Naive thymus-derived CD8-positive, alpha-beta T cell (primary cell): ENCODE data around the gene HK1. TPM values are rescaled to one million over a fixed set of nuclear protein-coding genes. Genes with fewer than 3 reads are reported as not detected.

Source experiments
- ATAC-seq, 2 donors: fragments of 150-1000 bp; cut with Tn5 transposase in 1 of 2; sonication (Bioruptor Pico), chemical (Tn5 transposase) in 1 of 2; 1 replicate in 1 of 2; 2 replicates in 1 of 2; pipeline ENCODE4 v1.10.0; 2021; ENCODE audit warnings: mild to moderate bottlenecking in 2 of 2, moderate library complexity in 2 of 2
- POLR2A ChIA-PET: fragments of 350-600 bp; sonication (Branson Sonifier 250); formaldehyde crosslinking; loops from one replicate; lab custom pipeline; 2021; ENCODE audit warnings: antibody characterized with exemption; lab: Charles Lee
- DNase-seq, 10 donors: peaks; one replicate each; pipeline versions ENCODE4 v3.0.0 to v3.0.0-alpha.2; 2020 to 2022
- H3K27ac Mint-ChIP-seq, 10 donors: one replicate each; pipeline ENCODE4 v1.8.0; 2020 to 2022; ENCODE audit warnings: mild to moderate bottlenecking in 10 of 10, mixed read lengths in 10 of 10, moderate library complexity in 4 of 10, inconsistent platforms in 1 of 10
- H3K27me3 Mint-ChIP-seq, 5 donors: one replicate each; pipeline ENCODE4 v1.8.0; 2021 to 2022; ENCODE audit warnings: mixed read lengths in 5 of 5
- H3K36me3 Mint-ChIP-seq, 3 donors: one replicate each; pipeline ENCODE4 v1.8.0; 2020 to 2022; ENCODE audit warnings: mixed read lengths in 3 of 3, mild to moderate bottlenecking in 2 of 3, inconsistent platforms in 1 of 3
- H3K4me1 Mint-ChIP-seq, 4 donors: one replicate each; pipeline ENCODE4 v1.8.0; 2021 to 2022; ENCODE audit warnings: mixed read lengths in 4 of 4
- H3K4me3 Mint-ChIP-seq, 10 donors: one replicate each; pipeline ENCODE4 v1.8.0; 2020 to 2022; ENCODE audit warnings: mild to moderate bottlenecking in 10 of 10, mixed read lengths in 10 of 10, moderate library complexity in 6 of 10, inconsistent platforms in 1 of 10
- H3K9me3 Mint-ChIP-seq, 9 donors: one replicate each; pipeline ENCODE4 v1.8.0; 2020 to 2022; ENCODE audit warnings: mixed read lengths in 9 of 9, mild to moderate bottlenecking in 3 of 9, inconsistent platforms in 1 of 9, moderate library complexity in 1 of 9
- polyA plus RNA-seq, 3 donors: library from polyadenylated mRNA; unstranded; fragments of 300-500 nt; fragmentation: Illumina TruSeq; gene quantifications; one replicate each; pipeline ENCODE4 v1.2.3, GENCODE V29; 2021
- total RNA-seq, 8 experiments: library from RNA in 2 of 8; stranded (reverse) in 2 of 8; gene quantifications; one replicate each; pipeline ENCODE4 v1.2.3 and lab custom pipeline; 2021 to 2026

HK1 gene
- total and polyA plus RNA-seq, 5 experiments from 2014 or later = 63.5 to 129 (median 89.9) TPM

DNA sequence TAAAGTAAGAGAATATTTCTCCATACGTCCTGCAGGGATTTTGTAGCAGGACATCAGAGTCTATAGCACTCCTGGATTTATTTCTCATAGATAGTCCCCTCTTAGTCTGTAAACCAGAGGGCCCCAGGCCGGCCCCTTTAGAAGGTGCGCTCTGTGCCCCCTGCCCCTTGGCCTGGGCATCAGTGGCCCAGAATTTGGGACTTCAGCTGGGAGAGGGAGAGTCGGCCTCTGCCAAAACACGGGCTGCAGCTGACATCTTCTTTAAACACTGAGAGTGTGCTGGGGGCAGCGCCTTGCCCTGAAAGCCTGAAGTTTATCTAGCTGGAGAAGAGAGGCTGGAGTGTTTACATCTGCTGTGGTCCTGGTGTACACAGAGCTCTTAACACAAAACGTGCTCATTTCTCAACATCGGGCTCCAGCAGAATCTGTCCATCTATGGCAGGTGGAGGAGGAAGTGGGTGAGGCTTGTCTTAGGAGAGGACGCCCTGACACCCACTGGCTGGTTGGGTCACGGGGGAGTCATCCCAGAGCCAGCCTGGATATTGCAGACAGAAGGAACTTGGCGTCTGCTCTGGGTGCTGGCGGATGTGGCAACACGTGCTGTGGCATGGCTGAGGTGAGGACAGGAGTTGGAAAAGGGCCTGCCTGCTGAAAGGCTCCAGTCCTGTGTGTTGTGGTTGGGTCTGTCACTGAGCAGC, 143.5 kb downstream of the HK1 start:
- no peak for DNase-seq
- H3K36me3 Mint-ChIP-seq = no peaks in the 10 kb centered on the region
- peaks cover 26 to 43% (median 40%) of the 10 kb centered on the region in 4 donors for H3K4me1 Mint-ChIP-seq
- H3K27me3 Mint-ChIP-seq = no peaks in the 10 kb centered on the region
- H3K4me3 Mint-ChIP-seq = no peak overlapping the region
- POLR2A ChIA-PET = interaction anchor here (1.3 kb wide), 1 partner anchor 13 kb away, joined by 3 read pairs; no protein-coding TSS in a partner anchor
- peak overlapping the region in 3 of 10 donors; percentile 24 to 68 (median 62) for H3K27ac Mint-ChIP-seq
- ATAC-seq = no peak
- no peaks in the 10 kb centered on the region for H3K9me3 Mint-ChIP-seq

DNA sequence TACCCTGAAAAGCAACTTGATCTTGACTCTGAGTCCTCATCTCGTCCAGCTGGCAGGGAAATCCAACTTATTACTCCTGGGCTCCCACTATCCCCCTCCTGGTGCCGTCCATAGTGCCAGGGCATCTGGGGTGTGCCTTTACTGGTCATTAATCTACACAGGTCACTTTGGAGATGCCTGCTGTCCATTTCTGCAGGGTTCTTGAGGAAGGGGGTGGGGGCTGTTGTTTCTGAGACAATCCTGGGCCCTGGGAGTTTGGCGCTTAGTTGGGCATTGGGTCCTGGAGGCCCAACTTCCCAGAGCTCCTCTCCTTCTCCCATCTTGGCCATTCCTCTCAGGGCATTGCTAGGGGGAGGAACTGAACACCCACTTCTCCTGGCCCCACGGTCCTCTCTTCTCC, 144.4 kb downstream of the HK1 start:
- ATAC-seq (no peak), DNase-seq (no peak)
- peak overlapping the region in 2 of 10 donors; percentile 62 to 68 for H3K27ac Mint-ChIP-seq
- no peaks in the 10 kb centered on the region for H3K9me3 Mint-ChIP-seq
- H3K36me3 Mint-ChIP-seq = no peaks in the 10 kb centered on the region
- H3K27me3 Mint-ChIP-seq = no peaks in the 10 kb centered on the region
- H3K4me1 Mint-ChIP-seq = peaks cover 29 to 52% (median 48%) of the 10 kb centered on the region in 4 donors
- no peak overlapping the region for H3K4me3 Mint-ChIP-seq
- POLR2A ChIA-PET = interaction anchor here (0.9 kb wide), 1 partner anchor 15 kb away, joined by 3 read pairs; no protein-coding TSS in a partner anchor

DNA sequence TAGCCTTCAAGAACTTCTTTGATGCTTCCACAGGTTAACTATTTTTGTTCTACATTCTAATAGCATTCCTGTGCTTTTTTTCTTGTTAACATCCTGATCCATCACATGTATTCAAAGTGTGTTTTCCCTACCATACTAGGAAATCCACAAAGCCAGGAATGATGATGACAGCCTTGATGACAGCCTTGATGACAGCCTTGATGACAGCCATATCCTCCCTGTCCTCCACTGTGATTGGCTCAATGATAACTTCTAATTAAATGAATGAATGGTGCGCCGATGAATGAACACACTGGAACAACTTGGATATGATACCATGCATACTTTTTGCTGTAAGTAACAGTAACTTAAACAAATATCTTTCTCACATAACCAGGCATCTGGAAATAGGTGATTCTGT, 146.7 kb downstream of the HK1 start:
- Mint-ChIP-seq H3K27me3 (no peaks in the 10 kb centered on the region), H3K4me1 (peaks cover 32 to 61% (median 54%) of the 10 kb centered on the region in 4 donors), H3K36me3 (no peaks in the 10 kb centered on the region), H3K9me3 (no peaks in the 10 kb centered on the region), H3K27ac (peak overlapping the region in 9 of 10 donors; percentile 60 to 94 (median 84)), H3K4me3 (peak overlapping the region in 2 of 10 donors; percentile 15 to 47)
- ATAC-seq (no peak), DNase-seq (no peak)
- POLR2A ChIA-PET = interaction anchor here (1.1 to 1.4 kb wide), 2 partner anchors 12 to 16 kb away, joined by 3 read pairs; no protein-coding TSS in a partner anchor

DNA sequence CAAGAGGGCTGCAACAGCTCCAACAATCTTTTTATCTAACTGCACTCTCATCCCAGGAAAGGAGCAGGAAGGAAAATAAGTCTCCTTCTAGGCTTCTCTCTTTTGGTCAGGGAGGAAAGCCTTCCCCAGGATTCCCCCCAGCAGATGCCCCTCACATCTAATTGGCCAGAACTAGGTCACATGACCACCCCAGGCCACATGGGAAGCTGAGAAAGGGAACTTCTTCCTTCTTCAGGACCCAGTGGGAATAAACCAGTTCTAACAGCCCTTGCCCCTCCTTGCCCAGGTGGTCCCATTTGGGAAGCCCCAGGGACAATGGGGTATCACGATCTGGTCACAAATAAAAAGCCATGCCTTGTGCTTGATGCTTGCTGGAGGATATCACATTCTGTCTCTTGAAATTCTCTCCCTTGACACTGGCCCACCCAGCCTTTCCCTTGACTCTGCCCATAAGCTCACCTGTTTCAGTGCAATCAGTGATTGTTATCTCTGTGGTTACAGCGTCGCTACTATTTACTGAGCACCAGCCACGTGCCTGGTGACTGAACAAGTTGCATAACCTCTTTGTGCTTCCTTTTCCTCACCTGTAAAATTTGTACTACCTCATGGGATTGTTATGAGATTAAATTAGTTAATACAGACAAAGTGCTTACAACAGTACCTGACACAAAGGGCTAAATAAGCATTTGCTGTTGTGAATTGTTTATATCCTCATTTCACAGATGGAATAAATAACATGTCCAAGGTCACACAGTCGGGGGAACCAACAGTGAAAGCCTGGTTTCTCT, 147.4 kb downstream of the HK1 start:
- POLR2A ChIA-PET = interaction anchor here (1.1 to 1.4 kb wide), 2 partner anchors 11 to 17 kb away, joined by 3 read pairs; no protein-coding TSS in a partner anchor
- Mint-ChIP-seq H3K4me1 (peaks cover 32 to 61% (median 54%) of the 10 kb centered on the region in 4 donors), H3K4me3 (peak overlapping the region in 7 of 10 donors; percentile 4 to 67 (median 47)), H3K27ac (peak overlapping the region; percentile 75 to 94 (median 84)), H3K27me3 (no peaks in the 10 kb centered on the region), H3K36me3 (no peaks in the 10 kb centered on the region), H3K9me3 (no peaks in the 10 kb centered on the region)
- ATAC-seq = peak; percentile 90 to 97
- peak in 7 of 10 donors; percentile 40 to 72 (median 68) for DNase-seq

DNA sequence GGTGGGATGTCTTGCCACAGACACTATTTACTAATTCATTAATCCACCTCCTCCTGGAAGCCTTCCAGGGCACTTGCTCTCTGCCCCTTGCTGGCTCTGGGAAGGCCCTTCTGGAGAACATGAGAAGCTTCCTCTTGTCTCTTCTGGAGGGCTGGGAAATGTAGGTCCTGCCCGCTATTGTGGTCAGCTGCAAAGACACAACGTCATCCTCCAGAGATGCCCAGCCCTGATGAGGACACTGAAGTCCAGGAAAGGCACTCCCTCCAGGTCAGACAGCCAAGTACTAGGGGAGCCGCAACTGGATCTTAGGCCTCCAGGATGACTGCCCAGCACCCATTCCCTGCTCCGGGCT, 148.1 kb downstream of the HK1 start:
- H3K9me3 Mint-ChIP-seq = no peaks in the 10 kb centered on the region
- H3K4me1 Mint-ChIP-seq = peaks cover 32 to 61% (median 54%) of the 10 kb centered on the region in 4 donors
- H3K27ac Mint-ChIP-seq = peak overlapping the region; percentile 75 to 94 (median 84)
- POLR2A ChIA-PET = interaction anchor here (1.4 kb wide), 1 partner anchor 18 kb away, joined by 3 read pairs; no protein-coding TSS in a partner anchor
- H3K27me3 Mint-ChIP-seq = no peaks in the 10 kb centered on the region
- no peaks in the 10 kb centered on the region for H3K36me3 Mint-ChIP-seq
- ATAC-seq (no peak), DNase-seq (no peak)
- H3K4me3 Mint-ChIP-seq = peak overlapping the region in 3 of 10 donors; percentile 30 to 54 (median 47)

DNA sequence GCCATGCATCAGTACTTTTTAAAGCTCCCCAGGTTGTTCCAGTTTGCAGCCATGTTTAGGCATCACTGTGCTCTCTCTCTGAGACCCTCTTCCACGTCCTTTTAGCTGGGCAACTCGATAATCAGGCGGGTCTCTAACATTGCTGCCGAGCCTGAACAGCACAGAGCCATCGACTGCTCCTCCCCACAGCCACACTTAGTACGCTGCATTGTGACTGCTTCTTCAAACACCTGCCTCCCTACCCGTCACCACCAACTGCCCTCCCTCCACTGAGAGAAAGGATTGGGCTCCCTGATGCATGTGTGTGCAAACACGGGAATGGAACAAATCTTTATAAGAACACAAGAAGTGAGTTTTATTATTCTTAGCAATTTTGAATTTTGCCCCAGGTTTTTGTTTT, 149.9 kb downstream of the HK1 start:
- Mint-ChIP-seq H3K27ac (peak overlapping the region in 8 of 10 donors; percentile 16 to 89 (median 51)), H3K36me3 (no peaks in the 10 kb centered on the region), H3K9me3 (no peaks in the 10 kb centered on the region), H3K4me1 (peaks cover 28 to 52% (median 43%) of the 10 kb centered on the region in 4 donors), H3K4me3 (no peak overlapping the region), H3K27me3 (no peaks in the 10 kb centered on the region)
- ATAC-seq = no peak
- POLR2A ChIA-PET = no interaction called here
- no peak for DNase-seq

DNA sequence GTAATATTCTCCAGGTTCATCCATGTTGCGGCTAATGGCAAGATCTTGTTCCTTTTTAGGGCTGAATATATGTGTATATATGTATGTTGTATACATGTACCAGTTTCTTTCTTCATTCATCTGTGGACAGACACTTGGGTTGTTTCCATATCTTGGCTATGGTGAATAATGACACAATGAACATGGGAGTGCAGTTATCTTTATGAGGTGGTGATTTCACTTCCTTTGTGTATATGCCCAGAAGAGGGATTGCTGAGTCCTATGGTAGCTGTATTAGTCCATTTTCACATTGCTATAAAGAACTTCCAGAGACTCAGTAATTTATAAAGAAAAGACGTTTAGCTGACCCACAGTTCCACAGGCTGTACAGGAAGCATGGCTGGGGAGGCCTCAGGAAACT, 155.9 kb downstream of the HK1 start:
- POLR2A ChIA-PET = no interaction called here
- DNase-seq = no peak
- Mint-ChIP-seq H3K4me3 (no peak overlapping the region), H3K4me1 (no peaks in the 10 kb centered on the region), H3K9me3 (no peaks in the 10 kb centered on the region), H3K27ac (peak overlapping the region in 1 of 10 donors; percentile 38), H3K27me3 (peaks cover 0 to 10% (median 4%) of the 10 kb centered on the region in 5 donors), H3K36me3 (no peaks in the 10 kb centered on the region)
- ATAC-seq = no peak

DNA sequence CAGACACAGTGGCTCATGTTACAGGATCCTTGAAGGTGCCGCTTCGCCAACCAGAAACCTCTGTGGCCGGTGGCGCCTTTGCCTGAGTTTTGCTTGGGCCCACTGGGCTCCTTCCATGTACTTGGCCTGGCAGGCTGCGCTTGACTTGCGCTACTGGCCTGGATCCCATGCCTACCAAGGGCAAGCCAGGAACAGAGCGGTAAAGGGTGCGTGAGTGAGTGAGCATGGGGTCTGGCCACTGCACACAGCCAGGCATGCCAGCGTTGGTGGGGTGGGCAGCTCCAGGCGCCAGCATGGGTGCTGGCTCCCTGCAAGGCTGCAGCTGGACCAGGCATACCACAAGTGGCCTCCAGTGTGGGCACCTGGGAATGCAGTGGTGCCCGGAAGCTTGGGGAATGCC, 156.6 kb downstream of the HK1 start:
- DNase-seq (no peak), ATAC-seq (no peak)
- no peak overlapping the region for H3K27ac Mint-ChIP-seq
- H3K36me3 Mint-ChIP-seq = no peaks in the 10 kb centered on the region
- H3K9me3 Mint-ChIP-seq = no peaks in the 10 kb centered on the region
- peaks cover 0 to 10% (median 4%) of the 10 kb centered on the region in 5 donors for H3K27me3 Mint-ChIP-seq
- no peaks in the 10 kb centered on the region for H3K4me1 Mint-ChIP-seq
- POLR2A ChIA-PET = no interaction called here
- H3K4me3 Mint-ChIP-seq = no peak overlapping the region

DNA sequence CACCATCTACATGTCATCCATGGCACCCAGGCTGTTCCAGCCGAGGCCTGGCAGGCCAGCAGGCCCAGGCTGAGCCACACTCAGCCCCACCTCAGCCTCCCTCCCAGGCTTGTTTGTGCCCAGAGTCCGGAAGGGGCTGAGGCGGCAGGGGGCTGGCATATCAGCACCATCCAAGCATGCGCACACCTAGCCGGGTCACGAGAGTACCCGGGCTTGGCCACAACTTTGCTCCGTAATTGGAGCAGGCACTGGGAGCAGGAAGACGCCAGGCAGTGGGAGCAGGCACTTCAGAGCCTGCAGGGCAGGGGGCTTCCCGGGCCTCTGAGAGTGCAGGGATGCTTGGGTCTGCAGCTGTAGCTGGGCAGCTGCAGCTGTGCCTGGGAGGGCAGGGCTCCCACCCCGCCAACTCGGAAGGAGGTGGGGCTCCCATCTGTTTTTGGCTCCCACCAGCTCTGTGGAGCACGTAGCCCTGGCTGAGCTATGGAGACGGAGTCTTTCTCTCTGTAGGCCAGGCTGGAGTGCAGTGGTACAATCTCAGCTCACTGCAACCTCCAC, 157.7 kb downstream of the HK1 start:
- no peaks in the 10 kb centered on the region for H3K36me3 Mint-ChIP-seq
- no peaks in the 10 kb centered on the region for H3K9me3 Mint-ChIP-seq
- H3K27ac Mint-ChIP-seq = no peak overlapping the region
- ATAC-seq (no peak), DNase-seq (no peak)
- no peak overlapping the region for H3K4me3 Mint-ChIP-seq
- H3K27me3 Mint-ChIP-seq = peaks cover 2 to 10% (median 4%) of the 10 kb centered on the region in 5 donors
- POLR2A ChIA-PET = interaction anchor here (0.9 kb wide), 1 partner anchor 11 kb away, joined by 3 read pairs; no protein-coding TSS in a partner anchor
- no peaks in the 10 kb centered on the region for H3K4me1 Mint-ChIP-seq

DNA sequence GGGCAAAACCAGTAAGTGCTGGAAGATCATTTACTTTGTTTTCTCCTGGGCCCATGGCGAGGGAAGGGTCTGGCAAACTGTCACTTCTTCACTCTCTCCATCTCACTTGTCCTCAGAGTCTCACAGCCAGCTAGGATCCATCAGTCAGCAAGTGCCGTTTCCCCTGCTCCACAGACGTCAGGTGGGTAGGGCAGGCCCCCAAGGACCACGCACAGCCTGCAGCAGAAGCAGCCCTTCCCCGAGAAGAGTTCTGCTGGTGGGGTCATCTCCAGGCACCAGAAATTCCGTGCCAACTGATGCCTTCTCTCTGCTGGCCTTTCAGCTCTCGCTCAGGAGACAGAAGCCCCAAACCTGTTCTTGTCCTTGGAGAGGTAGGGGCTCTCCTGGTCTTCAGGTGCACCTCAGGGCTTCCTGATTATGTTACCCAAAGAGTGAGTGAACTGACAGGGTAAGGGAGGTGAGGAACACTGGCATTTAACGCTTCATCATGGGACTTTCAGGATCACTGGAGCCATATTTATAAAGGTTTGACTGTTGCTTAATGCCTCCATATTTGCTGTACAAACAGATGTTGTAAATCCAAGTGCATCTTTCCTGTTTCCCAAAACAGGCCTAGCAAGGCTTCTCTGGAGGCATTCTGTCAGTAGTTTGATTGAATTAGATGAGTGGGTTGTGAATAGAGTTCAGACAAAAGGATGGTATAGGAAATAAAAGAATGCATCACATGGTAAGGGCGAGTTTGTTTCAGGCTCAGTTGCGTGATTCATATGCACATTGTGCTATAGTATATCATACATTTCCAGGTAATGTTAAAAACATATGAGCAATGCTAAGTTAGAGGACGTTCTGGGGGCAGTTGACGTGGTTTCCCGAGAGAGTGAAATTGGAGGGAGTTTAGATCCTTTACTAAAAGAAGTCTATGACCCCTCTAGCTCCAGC, 159.3 kb downstream of the HK1 start:
- ATAC-seq = no peak
- Mint-ChIP-seq H3K27me3 (peaks cover 2 to 10% (median 6%) of the 10 kb centered on the region in 5 donors), H3K27ac (peak overlapping the region in 1 of 10 donors; percentile 6)

DNA sequence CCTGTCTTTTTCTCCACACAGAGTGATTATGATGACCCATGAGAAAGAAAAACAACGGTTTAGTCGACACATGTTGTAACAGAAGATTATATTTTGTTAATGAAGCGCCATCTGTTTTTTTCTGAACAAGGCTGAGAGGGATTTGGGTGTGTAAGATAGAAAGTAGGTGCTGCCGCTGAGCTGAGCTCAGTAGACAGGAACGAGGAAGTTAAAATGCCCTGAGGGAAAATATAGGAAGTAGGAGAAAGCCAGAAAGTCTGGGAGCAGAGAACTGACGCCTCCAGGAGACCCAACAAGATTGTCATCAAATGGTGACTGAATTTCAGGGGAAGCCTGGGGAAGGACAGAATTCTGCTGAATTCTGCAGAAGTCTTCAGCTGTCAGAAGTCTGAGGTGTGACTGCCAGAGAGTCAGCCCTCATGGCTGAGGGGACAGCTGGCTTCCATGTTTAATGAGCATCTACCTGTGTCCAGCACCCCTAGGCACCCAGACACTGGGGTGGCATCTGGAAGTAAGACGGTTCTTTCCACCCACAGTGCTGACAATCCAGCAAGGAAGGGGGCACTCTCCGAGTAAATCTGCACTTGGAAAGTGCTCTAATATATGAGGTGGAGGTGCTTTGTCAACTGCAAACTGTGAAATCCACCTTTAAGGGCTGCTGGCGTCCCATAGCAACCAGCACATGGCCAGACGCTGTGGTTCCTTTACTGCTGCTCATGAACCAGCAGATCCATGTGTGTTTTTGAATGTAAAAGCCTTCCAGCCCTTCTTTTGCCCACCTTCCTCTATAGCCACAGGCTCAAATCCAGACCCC, 160.4 kb downstream of the HK1 start:
- Mint-ChIP-seq H3K27me3 (peaks cover 2 to 10% (median 6%) of the 10 kb centered on the region in 5 donors), H3K4me3 (no peak overlapping the region), H3K36me3 (no peaks in the 10 kb centered on the region), H3K27ac (no peak overlapping the region), H3K4me1 (no peaks in the 10 kb centered on the region), H3K9me3 (no peaks in the 10 kb centered on the region)
- no peak for DNase-seq
- POLR2A ChIA-PET = no interaction called here
- ATAC-seq = no peak

More for the DNA sequence above, 159.3 kb downstream of the HK1 start:
- H3K4me1 Mint-ChIP-seq = no peaks in the 10 kb centered on the region
- H3K9me3 Mint-ChIP-seq = no peaks in the 10 kb centered on the region
- no peak overlapping the region for H3K4me3 Mint-ChIP-seq
- no peak for DNase-seq
- POLR2A ChIA-PET = no interaction called here
- H3K36me3 Mint-ChIP-seq = no peaks in the 10 kb centered on the region
